Measurements from ENCODE around the gene DBH.

The DBH gene

GRCh38 chr9:133685653-133686609 lies 49.8 kb downstream of the DBH start:
- no peak for DNase-seq

- no peak for DNase-seq
These were observed 50.7 kb downstream of the DBH start for GRCh38 chr9:133686642-133687575.

- no peak for DNase-seq
These were observed 51.9 kb downstream of the DBH start for GRCh38 chr9:133687856-133688761.

- DNase-seq = no peak
These were observed 53.1 kb downstream of the DBH start for GRCh38 chr9:133689151-133689763.

GRCh38 chr9:133690081-133690561 lies 54.0 kb downstream of the DBH start:
- DNase-seq = no peak

- no peak for DNase-seq
These were observed 55.0 kb downstream of the DBH start for GRCh38 chr9:133691191-133691590.

- DNase-seq = no peak
These were observed 55.6 kb downstream of the DBH start for GRCh38 chr9:133691626-133692363.

GRCh38 chr9:133692364-133692985 lies 56.3 kb downstream of the DBH start:
- no peak for DNase-seq

GRCh38 chr9:133693116-133693515 lies 57.0 kb downstream of the DBH start:
- DNase-seq = no peak

- no peak for DNase-seq
These were observed 57.8 kb downstream of the DBH start for GRCh38 chr9:133693703-133694529.

- DNase-seq = peak; percentile 83
These were observed 58.5 kb downstream of the DBH start for GRCh38 chr9:133694686-133695085.

GRCh38 chr9:133696071-133696472 lies 59.9 kb downstream of the DBH start:
- no peak for DNase-seq

- DNase-seq = no peak
These were observed 63.4 kb downstream of the DBH start for GRCh38 chr9:133699546-133699945.

- peak; percentile 87 for DNase-seq
These were observed 64.7 kb downstream of the DBH start for GRCh38 chr9:133700819-133701320.

- peak; percentile 81 for DNase-seq
These were observed 65.3 kb downstream of the DBH start for GRCh38 chr9:133701321-133701980.

GRCh38 chr9:133701981-133702797 lies 66.0 kb downstream of the DBH start:
- peak; percentile 84 for DNase-seq

- DNase-seq = no peak
These were observed 66.8 kb downstream of the DBH start for GRCh38 chr9:133702798-133703590.

Data from NCI-H1694 treated with DMSO at 0.1 percent for 48 hours (cell line).